ENCODE measurements around the gene GGT6.

Gene GGT6

DNA sequence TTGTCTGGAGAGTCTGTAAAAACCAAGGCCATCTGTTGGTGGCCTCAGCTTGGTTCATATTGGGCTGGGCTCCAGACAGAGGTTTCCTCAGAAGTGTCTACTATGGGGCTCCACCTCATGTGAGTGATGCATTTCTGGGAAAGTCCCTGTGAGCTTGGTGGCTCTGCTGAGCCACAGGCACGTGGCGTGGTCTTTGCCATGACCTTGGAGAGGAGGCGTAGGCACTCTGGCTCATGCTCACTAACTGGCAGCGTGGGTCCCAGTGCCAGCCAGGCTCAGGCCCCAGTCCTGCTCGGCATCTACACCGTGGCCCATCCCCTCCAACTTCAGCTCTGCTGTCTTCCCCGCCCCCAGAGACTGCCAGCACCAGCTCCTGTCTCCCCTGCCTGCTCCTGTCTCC lies 13.3 kb upstream of the GGT6 start:
- DNase-seq (ENCODE audit: low read depth): no peak

GRCh38 chr17:4573115-4573514 lies 12.7 kb upstream of the GGT6 start:
- no peak for DNase-seq (ENCODE audit: low read depth)

DNA sequence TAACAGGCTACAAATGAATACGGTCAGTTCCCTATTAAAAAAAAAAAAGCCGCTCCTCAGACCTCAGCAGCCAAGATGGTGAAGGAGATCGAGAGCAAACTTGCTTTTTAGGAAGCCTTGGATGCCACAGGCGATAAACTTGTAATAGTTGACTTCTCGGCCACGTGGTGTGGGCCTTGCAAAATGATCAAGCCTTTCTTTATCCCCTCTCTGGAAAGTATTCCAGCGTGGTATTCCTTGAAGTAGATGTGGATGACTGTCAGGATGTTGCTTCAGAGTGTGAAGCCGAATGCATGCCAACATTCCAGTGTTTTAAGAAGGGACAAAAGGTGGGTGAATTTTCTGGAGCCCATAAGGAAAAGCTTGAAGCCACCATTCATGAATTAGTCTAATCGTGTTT lies 11.8 kb upstream of the GGT6 start:
- no peak for DNase-seq (ENCODE audit: low read depth)

DNA sequence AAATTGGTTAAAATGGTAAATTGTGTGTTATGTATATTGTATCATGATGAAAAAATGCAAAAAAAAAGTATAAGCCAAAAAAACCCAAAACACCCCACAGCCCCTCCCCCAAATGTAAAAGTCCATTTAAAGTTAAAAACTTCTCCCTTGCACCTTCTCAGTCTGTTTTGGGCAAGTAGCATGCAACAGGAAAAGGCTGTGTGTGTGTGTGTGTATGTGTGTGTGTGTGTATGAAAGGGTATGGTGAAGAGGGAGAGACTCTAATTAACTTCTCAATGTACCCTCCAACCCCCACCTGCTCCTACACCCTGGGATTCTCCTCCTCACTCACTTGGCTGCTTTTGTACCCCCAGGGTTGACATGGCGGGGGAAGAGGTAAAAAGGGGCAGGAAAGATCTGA lies 9.2 kb upstream of the GGT6 start:
- no peak for DNase-seq (ENCODE audit: low read depth)

GRCh38 chr17:4566785-4567184 lies 6.4 kb upstream of the GGT6 start:
- no peak for DNase-seq (ENCODE audit: low read depth)

DNA sequence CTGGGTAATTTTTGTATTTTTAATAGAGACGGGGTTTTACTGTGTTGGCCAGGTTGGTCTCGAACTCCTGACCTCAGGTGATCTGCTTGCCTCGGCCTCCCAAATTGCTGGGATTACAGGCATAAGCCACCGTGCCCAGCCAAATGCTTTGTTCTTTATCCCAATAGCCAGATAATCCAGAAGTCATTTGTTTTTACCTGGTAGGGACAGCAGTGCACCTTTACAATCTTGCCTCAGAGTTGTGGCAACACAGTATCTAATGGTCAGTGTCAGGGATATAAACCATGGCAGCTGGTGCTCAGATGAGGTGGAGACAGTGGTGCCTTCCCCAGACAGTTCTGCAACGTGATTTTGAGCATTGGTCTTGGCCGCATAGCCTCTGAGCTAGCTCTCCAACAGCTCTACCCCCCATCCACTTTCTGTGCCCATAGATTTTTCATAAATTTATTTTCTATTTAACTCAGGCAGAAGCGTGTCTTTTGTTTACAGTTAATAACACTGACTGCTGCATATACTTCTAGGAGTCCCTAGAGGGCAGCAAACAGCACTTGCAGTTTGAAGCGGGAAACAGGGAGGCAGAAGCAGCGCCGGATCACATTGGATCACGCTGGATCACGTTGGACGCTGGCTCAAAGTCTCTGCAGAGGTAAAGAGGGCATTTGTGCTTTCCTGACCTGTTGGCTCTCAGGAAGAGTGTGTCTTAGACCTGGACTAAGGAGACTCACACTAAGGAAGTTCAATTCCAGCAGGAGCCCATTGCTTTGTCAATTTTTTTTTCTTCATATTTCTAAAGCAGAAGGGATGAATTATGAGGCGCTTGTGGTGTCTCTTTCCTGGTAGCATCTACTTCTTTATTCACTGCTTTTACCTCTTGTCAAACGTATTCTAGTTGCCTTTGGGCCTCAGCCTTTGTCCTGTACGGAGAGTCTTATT lies 5.1 kb upstream of the GGT6 start:
- peak; percentile 29 for DNase-seq (ENCODE audit: low read depth)

- no peak for DNase-seq (ENCODE audit: low read depth)
These were observed 1.9 kb upstream of the GGT6 start for GRCh38 chr17:4562015-4562969.

DNA sequence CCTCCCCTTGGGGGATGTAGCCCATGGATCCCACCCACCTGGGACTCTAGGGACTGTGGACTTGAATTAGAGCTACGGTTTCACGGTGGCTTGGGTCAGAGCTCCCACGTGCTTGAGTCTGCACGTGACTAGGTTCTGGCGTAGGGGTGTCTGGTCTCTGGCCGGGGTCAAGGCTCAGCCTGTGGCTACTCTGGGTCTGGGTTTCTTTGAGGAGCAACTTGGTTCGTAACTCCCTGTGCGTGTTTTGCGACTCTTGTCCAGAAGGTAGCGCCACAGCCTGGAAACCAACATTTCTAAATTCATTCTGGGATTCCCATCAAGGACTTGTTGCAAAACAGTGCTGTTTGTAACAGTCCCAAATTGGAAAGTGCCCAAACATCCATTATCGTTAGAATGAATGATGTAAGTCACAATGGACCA lies 470 bp upstream of the GGT6 start:
- no peak for DNase-seq (ENCODE audit: low read depth)

GRCh38 chr17:4559966-4560365 lies 411 bp downstream of the GGT6 start:
- DNase-seq (ENCODE audit: low read depth): no peak

DNA sequence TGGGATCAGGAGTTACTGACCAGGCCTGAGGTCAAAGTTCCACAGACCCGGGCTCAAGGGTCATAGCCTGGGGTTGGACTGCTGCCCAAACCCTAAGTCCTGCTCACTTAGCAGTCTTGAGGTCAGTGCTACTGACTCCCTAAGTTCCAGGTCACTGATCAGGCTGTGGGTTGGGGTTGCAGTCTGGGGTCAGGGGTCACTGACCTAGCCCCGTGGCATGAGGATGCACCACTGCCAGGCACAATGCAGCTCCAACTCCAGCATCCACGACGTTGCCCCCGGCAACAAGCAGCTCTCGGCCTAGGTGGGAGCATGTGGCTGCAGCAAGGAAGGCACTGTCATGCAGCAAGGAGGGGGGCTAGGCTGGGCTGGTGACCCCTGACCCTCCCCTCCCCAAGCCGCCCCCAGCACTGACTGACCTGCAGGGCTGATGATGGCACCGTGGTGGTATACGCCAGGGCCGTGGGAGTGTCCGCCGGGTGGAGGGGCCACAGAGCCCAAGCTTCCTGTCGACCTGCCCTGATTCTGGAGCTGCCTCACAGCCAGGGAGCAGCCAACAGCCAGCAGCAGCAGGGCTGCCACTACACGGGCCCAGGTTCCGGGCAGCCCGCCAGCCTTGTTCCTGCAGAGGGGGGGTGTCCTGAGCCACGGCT lies 1.1 kb downstream of the GGT6 start:
- DNase-seq (ENCODE audit: low read depth): no peak

- no peak for DNase-seq (ENCODE audit: low read depth)
These were observed 1.9 kb downstream of the GGT6 start for GRCh38 chr17:4558347-4558971.

- DNase-seq (ENCODE audit: low read depth): no peak
These were observed 2.6 kb downstream of the GGT6 start for GRCh38 chr17:4557626-4558346.

GRCh38 chr17:4556996-4557395 lies 3.4 kb downstream of the GGT6 start:
- DNase-seq (ENCODE audit: low read depth): no peak

- DNase-seq (ENCODE audit: low read depth): no peak
These were observed 4.3 kb downstream of the GGT6 start for GRCh38 chr17:4555873-4556759.

- peak; percentile 98 for DNase-seq (ENCODE audit: low read depth)
These were observed 5.2 kb downstream of the GGT6 start, which contains the start of gene MYBBP1A for GRCh38 chr17:4554997-4555799. Gene MYBBP1A (minus strand): TSS chr17:4555384. CDS start chr17:4555324, 60 bp downstream.

DNA sequence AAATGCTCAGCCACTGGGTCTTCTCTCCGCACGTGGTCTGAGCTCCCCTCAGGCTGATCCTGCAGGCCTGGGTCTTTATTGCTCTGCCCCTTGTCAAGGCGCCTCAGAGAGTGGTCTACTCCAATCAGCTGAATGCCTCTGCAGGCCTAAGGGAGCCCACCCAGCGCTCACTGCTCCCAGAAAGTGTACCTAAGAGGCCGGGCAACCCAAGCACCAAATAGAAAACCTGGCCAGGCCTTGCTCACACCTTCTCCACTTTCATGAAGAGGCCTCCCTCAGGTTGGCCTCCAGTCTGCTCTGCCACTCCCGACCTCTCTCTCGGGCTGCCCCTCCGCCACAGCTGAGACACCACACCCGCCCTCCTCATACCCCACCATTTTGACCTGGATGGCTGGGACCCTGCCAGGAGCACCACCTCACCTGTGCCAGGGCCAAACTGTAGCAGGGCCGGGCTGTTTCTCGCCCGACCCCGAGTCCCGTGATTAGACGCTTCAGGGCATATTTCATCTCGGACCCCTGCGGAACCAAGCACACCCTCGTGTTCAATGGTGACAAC lies 5.9 kb downstream of the GGT6 start:
- no peak for DNase-seq (ENCODE audit: low read depth)

DNA sequence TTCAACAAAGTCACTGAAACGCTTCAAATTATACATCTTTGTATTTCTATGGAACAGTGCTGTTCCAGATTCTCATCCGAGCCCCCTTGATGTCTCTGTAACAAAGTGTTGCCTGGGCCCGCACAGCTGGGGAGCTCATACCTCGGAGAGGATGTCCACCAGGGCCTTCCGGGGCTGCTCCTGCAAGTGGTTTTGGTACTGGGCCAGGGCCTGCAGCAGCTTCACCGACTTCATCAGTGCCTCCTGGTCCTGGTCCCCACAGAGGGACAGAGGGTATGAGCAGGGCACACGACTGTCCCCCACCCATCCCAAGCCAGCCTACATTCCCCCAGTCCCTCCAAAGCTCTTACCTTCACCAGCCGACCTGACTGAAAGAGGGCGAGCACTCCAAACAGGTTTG lies 6.7 kb downstream of the GGT6 start:
- DNase-seq (ENCODE audit: low read depth): no peak

- no peak for DNase-seq (ENCODE audit: low read depth)
These were observed 8.4 kb downstream of the GGT6 start for GRCh38 chr17:4551796-4552525.
